Omental fat pad (tissue), 4 donors: Measurements from ENCODE around the gene HOXA7. TPM values are rescaled to one million over a fixed set of nuclear protein-coding genes. Genes with fewer than 3 reads are reported as not detected.
A peak's percentile ranks its signal among the peaks of the same experiment; 100 is the strongest.

Experiments used
- ATAC-seq: fragments of 150-250 bp; one replicate; pipeline ENCODE4 v1.9.1; 2016; ENCODE audit warnings: mild to moderate bottlenecking, moderate library complexity; ENCODE audit not compliant: low FRiP score
- DNase-seq: peaks from one replicate; pipeline ENCODE4 v3.0.0-alpha.2; 2019; ENCODE audit warnings: low spot score
- CTCF ChIP-seq, 3 donors: fragments of 450-650 bp; IDR thresholded peaks; one replicate each; pipeline ENCODE4 v1.5.1; 2016 to 2017; ENCODE audit warnings: antibody characterized with exemption in 3 of 3, mild to moderate bottlenecking in 3 of 3, moderate library complexity in 2 of 3
- total RNA-seq, 4 donors: library from RNA; depleted of rRNA; stranded (reverse); fragments of >200 nt; gene quantifications; one replicate each; pipeline ENCODE4 v1.1.0, GENCODE V29; 2016

The HOXA7 gene
- total RNA-seq, 4 donors from 2014 or later = 4.6 to 6.1 (median 5.3) TPM

GRCh38 chr7:27162561-27163287 is 6.2 kb upstream of the HOXA7 start:
- TF ChIP-seq CTCF (IDR thresholded peaks at IDR 0.05) = no peak
- DNase-seq (no peak), ATAC-seq (no peak)

- ATAC-seq (no peak), DNase-seq (peak; percentile 14)
- TF ChIP-seq CTCF (IDR thresholded peaks at IDR 0.05) = no peak
Measured at GRCh38 chr7:27161721-27162560, 5.5 kb upstream of the HOXA7 start.

GRCh38 chr7:27161214-27161720 is 4.8 kb upstream of the HOXA7 start:
- ATAC-seq (no peak), DNase-seq (no peak)
- no peak for TF ChIP-seq CTCF (IDR thresholded peaks at IDR 0.05)

GRCh38 chr7:27160546-27161213 is 4.2 kb upstream of the HOXA7 start:
- DNase-seq (peak; percentile 86), ATAC-seq (peak; percentile 72)

GRCh38 chr7:27160145-27160545 is 3.7 kb upstream of the HOXA7 start:
- ATAC-seq (no peak), DNase-seq (peak; percentile 20)
- TF ChIP-seq CTCF (IDR thresholded peaks at IDR 0.05) = no peak

More at GRCh38 chr7:27160546-27161213, 4.2 kb upstream of the HOXA7 start:
- TF ChIP-seq CTCF (IDR thresholded peaks at IDR 0.05) = peak in 2 of 3 donors; percentile 95 to 98

- TF ChIP-seq CTCF (IDR thresholded peaks at IDR 0.05) = no peak
- ATAC-seq (no peak), DNase-seq (peak; percentile 19)
Measured at GRCh38 chr7:27159266-27160144, 3.0 kb upstream of the HOXA7 start.
